Activated T-cell treated with anti-CD3 and anti-CD28 coated beads, Interleukin-2, amount 50 U/mL, for 4 hours (primary cell): ENCODE data around the gene IL3. TPM values are rescaled to one million over a fixed set of nuclear protein-coding genes. Genes with fewer than 3 reads are reported as not detected.

Experiments used
- ATAC-seq, 2 donors: fragments of 200-7000 bp; cut with Tn5 transposase; one replicate each; pipeline ENCODE4 v1.10.0; 2021
- DNase-seq: peaks from one replicate; pipeline ENCODE4 v3.0.0-alpha.2; 2020
- H3K27me3 Mint-ChIP-seq: one replicate; pipeline ENCODE4 v1.8.0; 2021; ENCODE audit warnings: low read depth, mixed read lengths
- H3K36me3 Mint-ChIP-seq: one replicate; pipeline ENCODE4 v1.8.0; 2022; ENCODE audit warnings: mixed read lengths; ENCODE audit not compliant: insufficient read depth
- H3K4me1 Mint-ChIP-seq: one replicate; pipeline ENCODE4 v1.8.0; 2021; ENCODE audit warnings: low read depth, mixed read lengths
- H3K4me3 Mint-ChIP-seq: one replicate; pipeline ENCODE4 v1.8.0; 2021; ENCODE audit warnings: mild to moderate bottlenecking, moderate library complexity, mixed read lengths
- H3K9me3 Mint-ChIP-seq: one replicate; pipeline ENCODE4 v1.8.0; 2021; ENCODE audit warnings: mixed read lengths
- total RNA-seq, 3 donors: library from RNA; stranded (reverse); gene quantifications; one replicate each; pipeline ENCODE4 v1.2.1, GENCODE V29; 2021

IL3 gene
- total RNA-seq, 3 donors from 2014 or later, result 94.6 to 152 (median 138) TPM

- DNase-seq (no peak), ATAC-seq (no peak)
- H3K4me1 Mint-ChIP-seq, result peaks cover 39% of the 10 kb centered on the region
These were observed 38.8 kb upstream of the IL3 start for GRCh38 chr5:132021654-132022053.

GRCh38 chr5:132022737-132023136 lies 37.7 kb upstream of the IL3 start:
- no peak overlapping the region for H3K4me3 Mint-ChIP-seq
- H3K27me3 Mint-ChIP-seq, result peaks cover 1% of the 10 kb centered on the region
- ATAC-seq (no peak), DNase-seq (no peak)
- H3K9me3 Mint-ChIP-seq, result no peaks in the 10 kb centered on the region
- peaks cover 37% of the 10 kb centered on the region for H3K4me1 Mint-ChIP-seq
- H3K36me3 Mint-ChIP-seq, result no peaks in the 10 kb centered on the region

More at GRCh38 chr5:132021654-132022053, 38.8 kb upstream of the IL3 start:
- Mint-ChIP-seq H3K36me3 (no peaks in the 10 kb centered on the region), H3K4me3 (no peak overlapping the region), H3K27me3 (peaks cover 3% of the 10 kb centered on the region), H3K9me3 (no peaks in the 10 kb centered on the region)

- no peak for ATAC-seq
- Mint-ChIP-seq H3K9me3 (no peaks in the 10 kb centered on the region), H3K36me3 (no peaks in the 10 kb centered on the region), H3K4me1 (peaks cover 37% of the 10 kb centered on the region), H3K27me3 (no peaks in the 10 kb centered on the region), H3K4me3 (no peak overlapping the region)
- DNase-seq, result no peak
These were observed 37.0 kb upstream of the IL3 start for GRCh38 chr5:132023258-132024116.

DNA sequence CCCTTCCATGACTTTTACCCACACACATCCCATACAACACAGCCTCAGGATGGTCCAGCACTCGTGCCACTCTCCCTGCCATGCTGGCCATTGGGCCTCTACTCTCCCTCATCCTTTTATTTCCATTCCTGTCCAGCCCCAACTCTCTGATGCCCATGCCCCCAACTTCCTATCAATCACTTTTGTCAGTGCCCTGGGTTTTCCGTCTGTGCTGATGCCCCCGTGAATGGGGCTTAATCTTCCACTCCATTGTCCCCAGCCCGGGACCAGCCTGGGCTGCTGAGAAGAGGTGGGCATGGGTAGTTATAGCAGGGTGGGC lies 36.4 kb upstream of the IL3 start:
- Mint-ChIP-seq H3K4me1 (peaks cover 32% of the 10 kb centered on the region), H3K27me3 (no peaks in the 10 kb centered on the region), H3K9me3 (no peaks in the 10 kb centered on the region), H3K36me3 (no peaks in the 10 kb centered on the region), H3K4me3 (no peak overlapping the region)
- DNase-seq, result no peak
- no peak for ATAC-seq

- Mint-ChIP-seq H3K27me3 (no peaks in the 10 kb centered on the region), H3K9me3 (no peaks in the 10 kb centered on the region), H3K36me3 (no peaks in the 10 kb centered on the region), H3K4me3 (no peak overlapping the region), H3K4me1 (peaks cover 25% of the 10 kb centered on the region)
- DNase-seq (no peak), ATAC-seq (no peak)
These were observed 35.6 kb upstream of the IL3 start for GRCh38 chr5:132024789-132025402.

DNA sequence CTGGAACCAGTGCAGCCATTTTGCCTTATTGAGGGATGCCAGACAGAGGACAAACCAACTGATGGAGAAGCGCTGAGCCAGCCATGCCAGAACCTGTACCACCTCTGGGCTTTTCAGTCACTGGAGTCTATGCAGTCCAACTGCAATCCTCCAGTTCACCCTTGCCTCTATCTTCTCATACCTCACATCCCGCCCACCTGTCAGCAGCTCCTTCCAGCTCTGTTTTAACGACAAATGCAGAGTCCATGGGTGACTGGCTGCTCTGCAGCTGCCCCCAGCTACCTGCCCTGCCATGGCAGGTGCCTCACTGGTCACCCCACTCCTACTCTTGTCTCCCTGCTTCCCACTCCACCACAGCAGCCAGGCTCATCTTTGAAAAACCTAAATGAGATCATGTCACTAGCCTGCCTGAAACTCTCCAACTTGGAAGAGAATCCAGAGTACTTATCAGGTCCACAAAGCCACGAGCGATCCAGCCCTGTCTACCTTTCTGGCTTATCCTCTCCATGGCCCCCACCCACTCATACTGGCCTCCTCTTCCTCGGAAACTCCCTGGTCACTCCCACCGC lies 35.0 kb upstream of the IL3 start:
- H3K9me3 Mint-ChIP-seq, result no peaks in the 10 kb centered on the region
- no peak overlapping the region for H3K4me3 Mint-ChIP-seq
- DNase-seq (no peak), ATAC-seq (no peak)
- H3K4me1 Mint-ChIP-seq, result peaks cover 20% of the 10 kb centered on the region
- no peaks in the 10 kb centered on the region for H3K27me3 Mint-ChIP-seq
- no peaks in the 10 kb centered on the region for H3K36me3 Mint-ChIP-seq

GRCh38 chr5:132026516-132027008 lies 33.9 kb upstream of the IL3 start:
- DNase-seq, result peak; percentile 28
- no peaks in the 10 kb centered on the region for H3K36me3 Mint-ChIP-seq
- H3K4me3 Mint-ChIP-seq, result no peak overlapping the region
- peak; percentile 51 to 74 for ATAC-seq
- no peaks in the 10 kb centered on the region for H3K9me3 Mint-ChIP-seq
- no peaks in the 10 kb centered on the region for H3K27me3 Mint-ChIP-seq
- H3K4me1 Mint-ChIP-seq, result peaks cover 12% of the 10 kb centered on the region

DNA sequence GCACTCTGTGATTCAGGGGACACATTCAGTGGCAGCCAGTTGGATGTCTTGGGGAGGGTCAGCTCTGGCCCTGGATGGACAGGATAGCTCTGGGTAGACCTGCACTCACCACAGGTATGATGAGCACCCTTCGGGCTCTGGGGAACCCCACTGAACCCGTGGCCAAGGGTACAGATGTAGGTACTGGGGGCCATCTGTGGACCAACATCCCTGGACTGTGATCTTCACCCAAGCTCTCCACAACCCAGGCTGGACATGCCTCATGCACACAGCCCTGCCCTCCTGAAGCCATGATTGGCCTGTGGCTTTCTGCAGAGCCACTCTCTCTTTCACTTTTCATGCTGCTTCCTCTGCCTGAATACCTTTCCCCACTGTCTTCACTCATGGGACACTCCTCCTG lies 33.4 kb upstream of the IL3 start:
- H3K36me3 Mint-ChIP-seq, result no peaks in the 10 kb centered on the region
- no peak for ATAC-seq
- H3K4me1 Mint-ChIP-seq, result peaks cover 12% of the 10 kb centered on the region
- no peaks in the 10 kb centered on the region for H3K9me3 Mint-ChIP-seq
- DNase-seq, result no peak
- H3K4me3 Mint-ChIP-seq, result no peak overlapping the region
- no peaks in the 10 kb centered on the region for H3K27me3 Mint-ChIP-seq

GRCh38 chr5:132029609-132030330 lies 30.7 kb upstream of the IL3 start:
- DNase-seq, result no peak
- Mint-ChIP-seq H3K4me3 (no peak overlapping the region), H3K4me1 (peaks cover 12% of the 10 kb centered on the region), H3K9me3 (peaks cover 14% of the 10 kb centered on the region), H3K27me3 (peaks cover 2% of the 10 kb centered on the region), H3K36me3 (no peaks in the 10 kb centered on the region)
- no peak for ATAC-seq

- DNase-seq, result no peak
- H3K36me3 Mint-ChIP-seq, result no peaks in the 10 kb centered on the region
- no peak overlapping the region for H3K4me3 Mint-ChIP-seq
- peaks cover 14% of the 10 kb centered on the region for H3K9me3 Mint-ChIP-seq
- peaks cover 12% of the 10 kb centered on the region for H3K4me1 Mint-ChIP-seq
- ATAC-seq, result no peak
- peaks cover 2% of the 10 kb centered on the region for H3K27me3 Mint-ChIP-seq
These were observed 29.8 kb upstream of the IL3 start for GRCh38 chr5:132030610-132031009.

DNA sequence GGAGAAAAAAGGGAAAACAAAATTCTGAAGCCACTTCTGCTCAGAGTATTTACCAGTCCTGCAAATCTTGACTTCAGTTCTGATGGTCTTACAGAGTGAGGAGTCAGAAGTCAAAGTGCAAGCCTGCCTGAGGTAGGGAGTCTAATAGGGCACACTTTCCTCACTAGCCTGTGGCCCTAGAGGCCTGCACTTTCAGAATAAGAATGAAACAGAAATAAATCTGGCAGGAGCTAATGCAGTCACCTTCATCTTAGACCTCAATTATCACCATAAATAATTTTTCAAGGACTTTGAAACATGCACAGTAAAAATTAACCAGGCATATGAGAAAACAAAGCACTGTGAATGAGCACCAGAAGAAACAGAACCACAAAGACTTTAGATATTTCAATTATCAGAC lies 28.3 kb upstream of the IL3 start:
- Mint-ChIP-seq H3K36me3 (no peaks in the 10 kb centered on the region), H3K27me3 (peaks cover 2% of the 10 kb centered on the region), H3K4me1 (peaks cover 10% of the 10 kb centered on the region), H3K9me3 (peaks cover 14% of the 10 kb centered on the region), H3K4me3 (no peak overlapping the region)
- ATAC-seq, result no peak
- DNase-seq, result no peak

- Mint-ChIP-seq H3K9me3 (peaks cover 19% of the 10 kb centered on the region), H3K27me3 (peaks cover 5% of the 10 kb centered on the region), H3K4me1 (peaks cover 8% of the 10 kb centered on the region), H3K4me3 (no peak overlapping the region), H3K36me3 (no peaks in the 10 kb centered on the region)
- no peak for ATAC-seq
- no peak for DNase-seq
These were observed 27.3 kb upstream of the IL3 start for GRCh38 chr5:132033122-132033521.

DNA sequence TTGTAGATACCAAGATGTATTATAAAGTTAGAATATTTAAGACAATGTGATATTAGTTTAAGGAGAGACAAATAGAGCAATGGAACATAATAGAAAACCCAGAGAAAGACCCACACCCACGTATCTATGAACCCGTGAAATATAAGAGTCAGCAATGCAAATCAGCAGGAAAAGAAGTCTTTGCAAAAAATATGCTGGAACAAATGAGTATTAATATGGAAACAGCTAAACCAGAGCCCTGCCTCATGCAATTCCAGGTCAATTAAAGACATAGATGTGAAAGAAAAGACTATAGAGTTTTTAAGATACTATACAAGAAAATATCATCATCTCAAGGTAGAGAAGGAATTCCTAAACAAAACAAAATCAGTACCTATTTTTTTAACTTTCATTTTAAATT lies 23.1 kb upstream of the IL3 start:
- no peak overlapping the region for H3K4me3 Mint-ChIP-seq
- DNase-seq, result no peak

DNA sequence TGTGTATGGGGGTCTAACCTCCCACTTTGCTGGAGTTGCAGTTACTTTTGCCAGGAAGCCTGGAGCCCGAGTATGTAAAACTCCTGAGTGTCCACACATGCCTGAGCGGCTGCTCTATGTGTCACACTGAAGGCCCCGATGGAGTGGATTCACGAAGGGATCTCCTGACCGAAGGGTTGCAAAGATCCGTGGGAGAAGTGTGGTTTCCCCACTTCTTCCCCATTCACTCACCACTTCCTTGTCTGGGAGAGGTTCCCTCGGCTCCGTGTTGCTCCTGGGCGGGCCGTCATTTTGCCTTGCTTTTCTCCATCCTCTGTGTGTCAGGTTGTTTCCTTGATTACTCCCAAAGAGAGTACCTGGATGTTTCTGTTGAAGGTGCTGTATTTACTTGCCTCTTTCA lies 16.2 kb upstream of the IL3 start:
- H3K4me1 Mint-ChIP-seq, result no peaks in the 10 kb centered on the region
- peaks cover 7% of the 10 kb centered on the region for H3K9me3 Mint-ChIP-seq
- H3K27me3 Mint-ChIP-seq, result peaks cover 9% of the 10 kb centered on the region
- DNase-seq (no peak), ATAC-seq (no peak)
- H3K36me3 Mint-ChIP-seq, result no peaks in the 10 kb centered on the region
- H3K4me3 Mint-ChIP-seq, result no peak overlapping the region

More for the DNA sequence above, 23.1 kb upstream of the IL3 start:
- Mint-ChIP-seq H3K27me3 (peaks cover 9% of the 10 kb centered on the region), H3K4me1 (peaks cover 8% of the 10 kb centered on the region), H3K9me3 (peaks cover 32% of the 10 kb centered on the region), H3K36me3 (no peaks in the 10 kb centered on the region)
- no peak for ATAC-seq
